Astrocyte of the hippocampus (primary cell): Measurements from ENCODE around the gene NOVA1.

Experiments used
- DNase-seq: peaks from one replicate; pipeline ENCODE4 v3.0.0; 2011; ENCODE audit warnings: low read depth, low spot score

Gene NOVA1

DNA sequence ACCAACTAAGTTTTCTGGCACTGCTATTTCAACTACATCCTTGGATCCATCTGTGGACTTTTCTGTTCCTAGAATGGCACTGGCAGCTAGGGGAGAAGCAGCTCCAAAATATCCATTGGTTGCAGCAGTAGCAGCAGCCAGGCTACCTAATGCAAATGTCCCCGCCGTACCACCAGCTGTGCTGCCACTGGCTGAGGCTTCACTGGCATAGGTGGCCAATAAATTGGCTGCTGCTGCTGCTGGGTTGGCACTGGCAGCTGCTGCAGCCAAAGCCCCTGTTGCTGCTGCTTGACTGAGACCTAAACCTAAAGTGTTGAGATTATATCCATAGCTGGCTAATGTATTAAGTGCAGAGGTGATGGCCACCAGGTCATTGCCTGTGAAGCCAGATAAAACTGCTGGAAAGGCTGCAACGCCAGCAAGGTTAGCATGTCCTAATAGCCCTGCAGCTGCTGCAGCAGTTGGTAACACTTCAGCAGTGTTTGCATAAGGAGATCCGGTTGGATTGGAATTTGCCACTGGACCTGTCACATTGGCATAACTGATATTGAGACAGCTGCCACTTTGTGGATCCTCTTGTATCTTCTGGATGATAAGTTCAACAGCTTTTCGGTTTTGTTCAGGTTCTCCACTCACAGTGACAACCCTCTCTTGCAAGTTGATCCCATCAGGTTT lies 149.5 kb downstream of the NOVA1 start:
- no peak for DNase-seq

DNA sequence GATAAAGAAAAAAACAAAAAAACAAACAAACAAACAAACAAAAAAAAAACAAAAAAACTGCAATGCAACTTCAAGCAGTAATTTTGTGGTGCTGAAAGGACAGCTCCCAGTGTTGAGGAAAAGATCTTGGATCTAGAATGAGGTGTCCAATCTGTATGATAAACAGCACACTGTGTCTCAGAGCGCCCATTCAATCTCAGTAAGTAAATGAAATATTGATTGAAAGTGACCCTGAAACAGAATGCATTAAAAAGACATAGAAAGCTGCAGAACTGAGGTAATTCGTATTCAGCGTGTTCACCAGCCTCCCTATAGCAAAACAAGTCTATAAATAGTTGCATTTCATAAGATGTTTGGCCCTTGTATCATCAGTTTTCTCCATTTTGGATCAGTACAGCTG lies 153.0 kb downstream of the NOVA1 start:
- peak; percentile 54 for DNase-seq

DNA sequence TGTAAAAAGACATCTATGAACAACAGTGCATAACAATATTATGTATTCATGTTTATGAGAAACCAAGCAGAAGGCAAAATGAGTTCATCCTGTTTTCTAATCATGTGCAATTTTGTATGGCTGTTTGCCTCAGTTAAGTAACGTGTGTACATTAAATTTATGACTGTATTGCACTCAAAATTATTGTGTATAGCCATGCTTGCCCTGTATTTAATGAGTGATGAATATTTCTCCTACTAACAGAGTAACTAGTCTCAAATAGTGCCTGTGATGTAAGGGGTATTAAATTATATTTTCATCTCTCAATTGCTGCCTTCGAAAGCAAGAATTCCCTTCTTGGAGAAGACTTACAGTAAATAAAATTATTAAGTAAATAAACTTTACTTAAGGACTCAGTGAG lies 154.2 kb downstream of the NOVA1 start:
- no peak for DNase-seq

DNA sequence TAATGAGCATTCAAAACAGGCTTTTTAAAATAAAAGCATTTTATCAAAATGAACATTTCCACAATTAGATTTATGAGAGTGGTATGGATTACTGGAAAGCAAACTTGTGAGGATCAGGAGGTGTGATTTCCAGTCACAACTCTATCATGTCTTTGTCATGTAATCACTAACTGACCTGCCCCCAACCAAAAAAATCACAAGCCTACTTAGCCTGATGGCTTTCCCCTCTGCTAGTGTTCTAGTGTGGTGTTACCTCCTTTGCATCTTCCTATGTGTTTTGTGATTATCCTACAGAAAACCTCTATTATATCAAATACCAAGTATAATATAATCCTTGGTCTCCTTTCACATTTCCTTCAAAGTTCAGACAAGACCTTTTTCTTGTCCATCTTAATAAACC lies 168.6 kb downstream of the NOVA1 start:
- DNase-seq, result no peak

DNA sequence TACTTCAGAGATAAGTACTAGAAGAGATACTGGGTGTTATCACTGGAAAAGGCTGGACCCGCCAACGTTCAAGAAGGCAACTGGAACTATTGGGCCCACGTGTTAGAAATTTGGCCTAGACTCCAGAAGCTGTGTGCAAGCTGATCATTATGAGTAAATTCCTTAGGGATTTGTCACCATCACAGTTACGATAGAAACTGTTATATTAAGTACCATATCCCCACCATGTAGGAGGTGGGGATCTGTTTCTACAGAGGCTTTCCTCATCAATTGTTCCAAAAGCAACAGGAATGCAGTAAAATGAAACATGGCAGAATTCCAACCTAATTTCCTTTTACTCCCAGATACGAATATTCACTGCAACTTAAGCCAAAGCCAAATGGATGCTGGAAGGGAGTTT lies 170.7 kb downstream of the NOVA1 start:
- peak; percentile 80 for DNase-seq

DNA sequence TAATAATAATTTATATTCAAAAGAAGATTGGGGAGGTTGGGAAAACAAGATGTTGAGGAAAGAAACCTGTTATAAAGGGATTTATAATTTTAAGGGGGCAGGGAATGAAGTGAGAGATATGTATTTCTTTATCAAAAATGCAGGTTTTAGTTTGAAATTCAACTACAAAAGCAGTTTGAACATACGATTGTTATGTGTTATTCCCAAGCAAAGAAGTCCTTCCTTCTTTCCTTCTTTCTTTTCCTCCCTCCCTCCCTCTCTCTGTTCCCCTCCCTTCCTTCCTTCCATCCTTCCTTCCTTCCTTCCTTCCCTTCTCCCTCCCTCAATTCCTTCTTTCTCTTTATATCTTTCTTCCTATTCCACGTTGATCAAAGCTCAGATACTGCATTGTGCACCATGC lies 173.3 kb downstream of the NOVA1 start:
- DNase-seq, result no peak

DNA sequence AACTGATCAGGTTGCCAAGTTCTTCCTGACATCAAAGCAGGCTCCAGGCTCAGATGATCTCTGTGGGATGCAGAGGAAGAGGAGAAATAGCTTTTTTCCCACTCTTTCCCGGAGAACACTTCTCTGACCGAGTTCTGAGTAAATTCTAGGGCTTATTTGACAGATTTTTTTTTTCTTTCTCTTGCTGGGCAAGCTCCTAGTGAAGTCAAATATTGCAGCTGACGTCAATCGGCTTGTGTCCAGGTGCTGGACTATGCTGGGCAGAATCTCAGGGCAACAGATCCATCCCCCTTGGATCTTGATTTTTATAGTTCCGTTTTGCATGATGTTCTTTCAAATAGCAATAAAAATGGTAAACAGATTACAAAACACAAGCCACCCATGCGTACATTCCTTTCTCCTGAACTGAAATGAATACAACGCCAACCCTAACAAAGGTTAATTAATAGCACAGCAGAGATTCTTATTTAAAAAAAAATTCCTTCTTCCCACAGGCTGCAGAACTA lies 182.2 kb downstream of the NOVA1 start:
- no peak for DNase-seq

DNA sequence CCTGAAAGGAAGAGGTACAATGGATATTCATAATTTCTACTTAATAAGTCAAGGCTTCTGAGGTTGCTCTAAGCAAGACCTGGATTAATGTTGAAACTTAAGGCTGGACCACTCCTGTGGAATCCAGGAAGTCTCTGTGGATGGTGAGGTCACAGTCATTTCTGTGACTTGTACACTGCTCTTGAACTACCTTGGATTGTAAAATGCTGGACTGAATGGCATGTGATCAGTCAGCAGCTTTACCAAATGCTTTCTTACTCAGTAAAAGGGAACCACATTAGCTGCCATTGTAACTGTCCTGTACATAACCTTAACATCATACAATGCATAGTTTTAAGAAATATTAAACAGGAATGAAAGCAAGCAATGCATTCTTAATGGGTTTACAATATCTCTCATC lies 182.9 kb downstream of the NOVA1 start:
- no peak for DNase-seq

DNA sequence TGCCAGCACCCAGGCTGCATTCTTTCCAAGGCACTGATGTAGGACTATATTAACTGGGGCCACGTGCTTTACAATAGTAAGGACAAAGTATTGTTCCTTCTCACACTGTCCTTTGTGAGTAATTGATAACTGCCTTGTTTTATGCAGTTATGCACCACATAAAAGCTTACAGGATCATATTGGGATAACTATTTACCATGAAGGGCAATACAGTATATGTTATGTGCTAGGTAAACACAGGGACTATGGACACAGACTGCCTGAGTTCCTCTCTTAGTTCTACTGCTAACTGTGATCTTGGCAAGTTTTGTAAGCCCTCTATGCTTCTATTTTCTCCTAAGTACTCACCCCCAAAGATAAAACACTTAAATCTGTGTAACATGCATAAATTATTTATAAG lies 183.7 kb downstream of the NOVA1 start:
- DNase-seq, result no peak

DNA sequence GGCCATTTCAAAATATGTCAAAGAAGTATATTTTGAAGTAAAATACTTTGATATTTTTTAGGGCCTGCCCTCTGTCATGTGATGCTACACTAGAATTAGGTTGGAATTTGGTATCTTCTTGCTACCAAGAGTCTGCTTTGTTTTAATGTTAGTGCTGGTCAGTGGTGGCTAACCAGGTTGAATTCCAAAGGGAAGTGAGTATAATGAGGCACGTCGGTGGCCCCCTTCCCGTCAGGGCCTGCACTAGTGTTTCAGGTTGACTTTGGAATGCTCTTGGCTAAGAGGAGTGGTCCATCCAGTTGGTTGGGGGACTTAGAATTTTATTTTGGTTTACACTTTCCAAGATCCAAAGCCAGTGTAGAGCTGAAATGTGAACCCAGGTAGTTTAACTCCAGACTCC lies 185.4 kb downstream of the NOVA1 start:
- DNase-seq, result no peak

DNA sequence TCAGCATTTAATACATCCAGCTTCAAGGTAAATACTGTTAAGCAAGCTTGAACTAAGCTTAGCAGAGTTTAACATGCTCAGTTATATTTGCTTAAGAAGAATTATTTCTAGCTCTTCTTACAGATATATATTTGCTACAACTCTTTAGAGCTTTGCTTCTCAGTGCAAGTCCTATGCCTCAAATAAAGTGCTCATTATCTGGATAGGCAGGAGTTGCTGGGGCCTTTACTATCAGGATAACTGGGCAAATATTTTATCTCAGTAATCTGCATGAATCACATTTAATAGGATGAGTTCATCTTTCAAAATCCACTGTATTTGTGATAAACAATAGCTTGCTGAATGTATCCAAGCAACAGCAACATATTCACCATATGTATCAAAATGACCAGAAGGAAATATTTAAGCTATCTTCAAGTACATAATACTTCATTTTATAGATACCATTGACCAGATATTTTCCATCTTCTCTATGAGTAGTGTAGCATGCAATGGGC lies 187.6 kb downstream of the NOVA1 start:
- DNase-seq, result no peak

DNA sequence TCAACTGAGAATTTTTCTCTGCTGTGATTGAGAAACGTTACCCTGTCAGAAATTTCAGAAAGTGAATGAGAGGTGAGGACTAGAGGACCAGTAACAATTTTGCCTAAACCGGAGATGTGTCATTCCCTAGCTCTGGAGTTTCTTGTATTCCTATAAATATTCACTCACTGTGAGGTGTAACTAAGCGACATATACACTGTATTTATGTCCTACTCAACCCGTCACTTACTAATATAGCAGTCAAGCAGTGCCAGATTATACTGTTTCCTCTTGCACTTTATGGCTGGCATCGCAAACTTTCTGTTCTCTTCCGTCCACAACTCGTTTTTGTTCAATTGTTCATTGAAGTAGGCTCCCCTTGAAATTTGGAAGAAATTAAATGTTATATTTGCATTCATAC lies 192.9 kb downstream of the NOVA1 start:
- DNase-seq, result no peak

DNA sequence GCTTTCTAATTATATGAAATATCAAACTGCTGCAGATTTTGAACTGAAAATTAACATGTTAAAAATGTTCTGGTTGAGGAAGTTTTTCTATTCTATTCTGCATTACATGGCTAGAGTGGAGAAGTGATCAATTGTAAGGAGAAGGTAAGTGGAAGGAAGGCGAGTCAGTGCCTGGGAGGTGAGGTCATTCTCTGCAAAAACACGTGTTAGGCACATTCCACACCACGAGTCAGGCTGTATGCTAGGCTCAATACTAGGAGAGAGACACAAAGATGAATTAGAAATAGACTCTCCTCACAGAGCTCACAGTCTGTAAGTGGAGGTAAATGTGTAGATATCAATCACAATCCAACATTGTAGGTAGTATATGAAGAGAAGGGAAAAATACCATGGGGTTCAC lies 194.1 kb downstream of the NOVA1 start:
- DNase-seq, result no peak

DNA sequence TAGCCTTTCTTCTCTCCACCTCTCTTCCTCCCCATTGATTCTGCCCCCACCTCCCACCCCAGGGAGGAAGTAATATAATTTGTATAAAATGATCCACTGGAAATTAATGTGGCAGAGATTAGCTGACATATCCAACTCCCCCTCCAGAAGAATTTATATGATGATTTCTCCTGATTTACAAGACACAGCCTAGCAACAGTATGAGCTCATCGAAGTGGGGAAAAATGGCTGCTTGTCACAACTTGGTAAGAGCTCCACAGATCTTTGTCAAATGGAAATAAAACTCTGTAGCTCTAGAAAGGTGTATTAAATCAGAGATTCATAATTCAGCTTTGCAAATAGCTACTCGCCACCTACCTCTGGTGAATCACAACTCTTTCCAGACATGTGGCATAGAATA lies 195.7 kb downstream of the NOVA1 start:
- DNase-seq, result no peak

DNA sequence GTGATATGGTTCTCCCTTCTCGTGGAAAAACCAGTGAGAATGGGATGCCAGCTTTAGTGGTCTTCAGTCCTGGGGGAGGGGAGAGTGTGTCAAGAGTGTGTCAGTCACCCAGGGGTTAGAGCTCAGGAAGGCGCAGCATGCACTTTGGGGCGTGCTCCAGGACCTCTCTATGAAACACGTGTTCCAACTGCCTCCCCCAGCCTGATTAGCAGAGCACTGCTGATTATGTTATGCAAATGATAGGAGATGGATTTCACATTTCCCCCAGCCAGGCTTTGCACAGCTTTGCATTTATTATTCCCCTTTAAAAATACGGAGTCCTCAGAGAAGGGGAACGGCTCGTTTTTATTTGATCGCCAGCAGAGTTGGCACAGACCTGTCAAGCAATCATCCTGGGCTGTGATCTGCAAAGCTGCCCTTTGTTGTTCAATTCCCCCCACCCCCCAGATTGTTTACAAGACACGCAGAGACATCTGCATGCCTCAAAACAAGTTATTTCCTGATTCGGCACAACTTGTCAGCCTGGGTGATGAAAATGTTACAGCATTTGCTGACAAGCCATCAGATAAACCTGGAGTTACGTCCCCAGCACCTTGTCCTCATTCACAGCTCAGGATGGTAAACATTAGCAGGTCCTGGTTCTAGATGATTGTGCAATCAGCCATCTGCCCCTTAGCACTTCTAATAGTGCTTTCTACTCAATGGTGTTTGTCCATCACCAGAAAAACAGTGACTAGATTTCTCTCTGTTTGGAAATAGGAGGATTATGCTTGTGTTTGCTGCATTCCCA lies 196.5 kb downstream of the NOVA1 start:
- no peak for DNase-seq

DNA sequence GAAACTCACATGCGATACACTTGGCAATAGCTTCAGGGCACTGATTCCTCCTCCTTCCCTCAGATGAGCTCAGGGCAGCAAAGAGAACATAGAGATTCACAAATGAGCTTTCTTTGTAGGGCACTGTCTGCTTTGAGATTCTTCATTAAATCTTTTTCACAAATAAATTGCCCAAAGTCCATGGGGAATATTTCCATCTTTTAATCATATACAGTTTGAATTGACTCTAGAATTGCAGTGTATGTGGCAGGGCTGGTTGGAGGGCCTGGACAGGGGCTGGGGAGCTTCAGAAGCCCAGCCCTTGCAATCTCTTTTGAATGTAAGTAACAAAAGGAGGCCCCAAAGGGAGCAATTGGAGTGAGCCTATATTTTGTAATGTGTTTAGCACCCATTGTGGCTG lies 197.5 kb downstream of the NOVA1 start:
- no peak for DNase-seq

DNA sequence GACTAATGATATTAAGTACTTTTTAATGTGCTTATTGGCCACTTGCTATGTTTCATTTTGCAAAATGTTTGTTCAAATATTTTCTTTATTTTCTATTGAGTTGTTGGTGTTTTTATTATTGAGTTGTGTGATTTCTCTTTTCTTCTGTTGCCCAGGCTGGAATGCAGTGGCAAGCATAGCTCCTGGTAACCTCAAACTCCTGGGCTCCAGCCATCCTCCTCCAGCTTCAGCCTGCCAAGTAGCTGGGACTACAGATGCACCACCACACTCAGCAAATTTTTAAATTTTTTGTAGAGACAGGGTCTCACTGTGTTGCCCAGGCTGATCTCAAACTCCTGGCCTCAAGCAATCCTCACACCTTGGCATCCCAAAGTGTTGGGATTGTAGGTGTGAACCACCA lies 199.2 kb downstream of the NOVA1 start:
- peak; percentile 80 for DNase-seq
